ENCODE data around the gene DGCR8. TPM values are rescaled to one million over a fixed set of nuclear protein-coding genes. Genes with fewer than 3 reads are reported as not detected.

Gene DGCR8
- polyA plus RNA-seq, 2 of the 4 experiments (the other 2 are of a cell fraction) = 18.1 to 21.3 TPM

- ChIA-PET CTCF (no interaction called here), POLR2A (interaction anchor here (0.8 kb wide), 1 partner anchor 9 kb away, joined by 3 read pairs; no protein-coding TSS in a partner anchor)
- Histone ChIP-seq H3K4me1 (peaks cover 22% of the 10 kb centered on the region), H3K4me2 (peak overlapping the region; percentile 96), H3K9me3 (no peaks in the 10 kb centered on the region), H3K4me3 (peak overlapping the region; percentile 60), H3K27ac (peak overlapping the region; percentile 90 to 100)
- DNase-seq (ENCODE audit: low read depth in 1 of 2, low spot score in 1 of 2) (no peak), ATAC-seq (peak in 1 of 2 experiments; percentile 35; a peak in 4 of 6 replicates), FAIRE-seq (no peak)
- TF ChIP-seq, protein P1, sequence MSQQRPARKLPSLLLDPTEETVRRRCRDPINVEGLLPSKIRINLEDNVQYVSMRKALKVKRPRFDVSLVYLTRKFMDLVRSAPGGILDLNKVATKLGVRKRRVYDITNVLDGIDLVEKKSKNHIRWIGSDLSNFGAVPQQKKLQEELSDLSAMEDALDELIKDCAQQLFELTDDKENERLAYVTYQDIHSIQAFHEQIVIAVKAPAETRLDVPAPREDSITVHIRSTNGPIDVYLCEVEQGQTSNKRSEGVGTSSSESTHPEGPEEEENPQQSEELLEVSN (IDR thresholded peaks at IDR 0.05; ENCODE audit: borderline replicate concordance, low read depth) = no peak
- TF ChIP-seq GATA3 (IDR thresholded peaks at IDR 0.05; ENCODE audit: borderline replicate concordance) = no peak
- TF ChIP-seq SMC3 (IDR thresholded peaks at IDR 0.05) = no peak
- no peak for TF ChIP-seq SREBF2 (IDR thresholded peaks at IDR 0.05)
- peak in 1 of 2 experiments; percentile 26; a peak in 2 of 5 replicates for TF ChIP-seq JUN (IDR thresholded peaks at IDR 0.05)
- no peak for TF ChIP-seq RFX5 (IDR thresholded peaks at IDR 0.05)
- TF ChIP-seq CHD2 (IDR thresholded peaks at IDR 0.05; ENCODE audit: low read length, partially characterized antibody) = no peak
- 0% methylated on average over 2 of the region's 66 CpGs for WGBS (ENCODE audit: missing lambda C conversion rate)
Observed at GRCh38 chr22:20117633-20118299, 37.7 kb downstream of the DGCR8 start.

- Histone ChIP-seq H3K4me2 (peak overlapping the region; percentile 96), H3K4me3 (peak overlapping the region; percentile 60), H3K4me1 (peaks cover 22% of the 10 kb centered on the region), H3K27ac (peak overlapping the region; percentile 90 to 100), H3K9me3 (no peaks in the 10 kb centered on the region)
- DNase-seq (ENCODE audit: low read depth in 1 of 2, low spot score in 1 of 2) = no peak
- WGBS (ENCODE audit: missing lambda C conversion rate) = 16% methylated on average over 8 of the region's 8 CpGs
- no peak for ATAC-seq
- TF ChIP-seq, protein P2, sequence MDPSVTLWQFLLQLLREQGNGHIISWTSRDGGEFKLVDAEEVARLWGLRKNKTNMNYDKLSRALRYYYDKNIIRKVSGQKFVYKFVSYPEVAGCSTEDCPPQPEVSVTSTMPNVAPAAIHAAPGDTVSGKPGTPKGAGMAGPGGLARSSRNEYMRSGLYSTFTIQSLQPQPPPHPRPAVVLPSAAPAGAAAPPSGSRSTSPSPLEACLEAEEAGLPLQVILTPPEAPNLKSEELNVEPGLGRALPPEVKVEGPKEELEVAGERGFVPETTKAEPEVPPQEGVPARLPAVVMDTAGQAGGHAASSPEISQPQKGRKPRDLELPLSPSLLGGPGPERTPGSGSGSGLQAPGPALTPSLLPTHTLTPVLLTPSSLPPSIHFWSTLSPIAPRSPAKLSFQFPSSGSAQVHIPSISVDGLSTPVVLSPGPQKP (IDR thresholded peaks at IDR 0.05; ENCODE audit: low read depth, low read length) = no peak
- TF ChIP-seq, protein P3, sequence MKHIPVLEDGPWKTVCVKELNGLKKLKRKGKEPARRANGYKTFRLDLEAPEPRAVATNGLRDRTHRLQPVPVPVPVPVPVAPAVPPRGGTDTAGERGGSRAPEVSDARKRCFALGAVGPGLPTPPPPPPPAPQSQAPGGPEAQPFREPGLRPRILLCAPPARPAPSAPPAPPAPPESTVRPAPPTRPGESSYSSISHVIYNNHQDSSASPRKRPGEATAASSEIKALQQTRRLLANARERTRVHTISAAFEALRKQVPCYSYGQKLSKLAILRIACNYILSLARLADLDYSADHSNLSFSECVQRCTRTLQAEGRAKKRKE (CRISPR knock-in tag; IDR thresholded peaks at IDR 0.05; ENCODE audit: low read depth) = no peak
- TF ChIP-seq HOXB13 (CRISPR knock-in tag; IDR thresholded peaks at IDR 0.05; ENCODE audit: low read depth) = no peak
- CTCF ChIA-PET = no interaction called here
- POLR2A ChIA-PET = no interaction called here
- FAIRE-seq = no peak
Observed at GRCh38 chr22:20118300-20119020, 38.4 kb downstream of the DGCR8 start.

GRCh38 chr22:20121856-20122415 is 41.9 kb downstream of the DGCR8 start:
- ATAC-seq = no peak
- H3K4me2 ChIP-seq = no peak overlapping the region
- POLR2A ChIA-PET = no interaction called here
- FAIRE-seq = no peak
- H3K4me1 ChIP-seq = peaks cover 15% of the 10 kb centered on the region
- no peak overlapping the region for H3K4me3 ChIP-seq
- no peak for TF ChIP-seq CHD4 (IDR thresholded peaks at IDR 0.05; ENCODE audit: borderline replicate concordance)
- TF ChIP-seq NFE2L2 (conservative IDR thresholded peaks at IDR 0.05; ENCODE audit: low read length) = no peak
- no peak for TF ChIP-seq ZSCAN20 (CRISPR knock-in tag; IDR thresholded peaks at IDR 0.05)
- no peak for TF ChIP-seq MAFK (IDR thresholded peaks at IDR 0.05; ENCODE audit: partially characterized antibody)
- TF ChIP-seq POLR2A (IDR thresholded peaks at IDR 0.05; ENCODE audit: low read length) = no peak
- no peak for TF ChIP-seq EP300 (IDR thresholded peaks at IDR 0.05)
- no peak for TF ChIP-seq RNF2 (IDR thresholded peaks at IDR 0.05; ENCODE audit: borderline replicate concordance, low read depth)
- TF ChIP-seq HOXB5 (CRISPR knock-in tag; IDR thresholded peaks at IDR 0.05) = no peak
- no peaks in the 10 kb centered on the region for H3K9me3 ChIP-seq
- H3K27ac ChIP-seq = no peak overlapping the region
- CTCF ChIA-PET = interaction anchor here (1.1 to 1.3 kb wide), 2 partner anchors 23 to 34 kb away, joined by 3 read pairs; no protein-coding TSS in a partner anchor
- no peak for DNase-seq (ENCODE audit: low read depth in 1 of 2, low spot score in 1 of 2)
- 97% methylated on average over 15 of the region's 22 CpGs for WGBS (ENCODE audit: missing lambda C conversion rate)

Data from A549 (cell line).